ENCODE measurements around the gene LYL1.

The LYL1 gene

GRCh38 chr19:13056052-13056660 is 46.5 kb downstream of the LYL1 start:
- no peak for DNase-seq (ENCODE audit: low read depth, low spot score)
- Histone ChIP-seq H3K9ac (ENCODE audit: insufficient read length, low read depth) (peak overlapping the region; percentile 67), H3K4me3 (ENCODE audit: insufficient read length, low read depth) (peak overlapping the region; percentile 19), H3K27me3 (ENCODE audit: insufficient read depth, insufficient read length) (peaks cover 98% of the 10 kb centered on the region), H3K9me3 (ENCODE audit: insufficient read depth, low read length) (no peaks in the 10 kb centered on the region), H3K36me3 (ENCODE audit: insufficient read depth, insufficient read length, low read length) (no peaks in the 10 kb centered on the region), H3K4me1 (ENCODE audit: insufficient read depth, insufficient read length) (peaks cover 65% of the 10 kb centered on the region)
- no peak for TF ChIP-seq ZNF274 (IDR thresholded peaks at IDR 0.05; ENCODE audit: low read depth, low read length)
- no peak for TF ChIP-seq SUZ12 (IDR thresholded peaks at IDR 0.05; ENCODE audit: extremely low read depth, insufficient read depth, insufficient read length)
- no peak for TF ChIP-seq YY1 (IDR thresholded peaks at IDR 0.05; ENCODE audit: insufficient read depth, insufficient read length)

DNA sequence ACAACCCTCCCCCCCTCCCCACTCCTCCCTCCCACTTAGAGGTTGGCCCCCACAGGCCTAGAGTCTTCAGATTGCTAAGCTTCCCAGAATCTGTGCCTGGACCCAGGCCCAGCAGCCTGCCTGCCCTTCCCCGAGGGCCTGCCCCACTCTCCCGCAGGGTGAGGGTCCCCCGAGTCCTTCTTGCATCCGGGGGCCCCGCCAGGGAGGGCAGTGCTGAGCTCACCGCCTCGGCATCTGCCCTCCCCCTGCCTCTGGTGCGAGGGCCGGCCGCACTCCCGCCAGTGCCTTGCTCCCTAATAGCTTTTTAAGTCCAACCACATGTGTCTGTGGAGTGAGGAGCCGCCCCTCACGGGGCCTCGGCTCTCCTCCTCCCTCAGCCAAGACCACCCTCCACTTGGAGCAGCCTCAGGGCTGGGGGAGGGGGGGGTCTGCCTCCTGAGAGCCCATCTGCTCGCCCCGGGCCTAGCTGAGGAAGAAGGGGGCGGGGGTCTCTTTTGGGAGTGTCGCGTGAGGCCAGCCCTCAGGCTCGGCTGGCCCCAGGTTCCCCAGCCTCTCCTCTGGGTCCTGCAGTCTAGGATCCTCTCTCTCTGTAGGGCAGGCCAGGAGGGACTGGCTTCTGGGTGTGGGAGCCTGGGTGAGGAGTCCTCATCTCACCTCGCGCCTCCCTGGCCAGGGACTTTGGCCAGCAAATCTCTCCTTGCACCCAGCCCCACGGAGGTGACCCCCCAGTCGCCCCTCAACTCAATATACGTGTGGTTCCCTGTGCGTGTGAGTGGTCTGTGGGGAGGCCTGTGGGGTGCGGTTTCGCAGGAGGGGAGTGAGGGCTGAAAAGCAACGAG is 47.2 kb downstream of the LYL1 start:
- Histone ChIP-seq H3K9ac (ENCODE audit: insufficient read length, low read depth) (peak overlapping the region; percentile 67), H3K4me3 (ENCODE audit: insufficient read length, low read depth) (peak overlapping the region; percentile 19), H3K27me3 (ENCODE audit: insufficient read depth, insufficient read length) (peaks cover 98% of the 10 kb centered on the region), H3K36me3 (ENCODE audit: insufficient read depth, insufficient read length, low read length) (no peaks in the 10 kb centered on the region), H3K9me3 (ENCODE audit: insufficient read depth, low read length) (no peaks in the 10 kb centered on the region), H3K4me1 (ENCODE audit: insufficient read depth, insufficient read length) (peaks cover 69% of the 10 kb centered on the region)
- no peak for TF ChIP-seq ZNF274 (IDR thresholded peaks at IDR 0.05; ENCODE audit: low read depth, low read length)
- no peak for TF ChIP-seq SUZ12 (IDR thresholded peaks at IDR 0.05; ENCODE audit: extremely low read depth, insufficient read depth, insufficient read length)
- no peak for TF ChIP-seq YY1 (IDR thresholded peaks at IDR 0.05; ENCODE audit: insufficient read depth, insufficient read length)
- no peak for DNase-seq (ENCODE audit: low read depth, low spot score)

DNA sequence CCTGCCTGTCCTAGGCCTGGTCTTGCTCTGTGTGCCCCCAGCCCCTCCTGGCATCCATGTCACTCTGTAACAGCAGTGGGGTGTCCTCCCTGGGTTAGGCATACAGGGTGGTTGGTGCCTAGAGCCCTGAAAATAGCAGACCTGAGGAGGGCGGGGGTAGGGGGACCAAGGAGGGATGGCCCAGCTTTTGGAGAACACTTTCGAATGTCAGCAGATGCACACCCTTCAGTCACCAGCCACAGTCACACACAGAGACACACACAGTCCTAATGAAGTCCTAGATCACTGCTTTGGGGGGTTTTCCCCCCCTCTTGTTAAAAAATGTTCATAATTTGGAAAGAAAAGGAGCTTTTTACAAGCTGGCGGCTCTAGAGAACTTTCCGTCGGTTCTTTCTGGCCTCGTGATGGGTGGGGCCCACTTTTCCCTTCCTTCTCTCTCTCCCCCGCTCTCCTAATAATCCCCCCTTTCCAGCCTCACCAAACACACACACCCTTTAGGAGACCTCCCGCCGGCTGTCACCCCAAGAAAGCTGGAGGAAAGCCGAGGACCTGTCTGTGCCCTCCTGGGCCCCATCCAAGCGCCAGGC is 47.9 kb downstream of the LYL1 start:
- Histone ChIP-seq H3K27me3 (ENCODE audit: insufficient read depth, insufficient read length) (peaks cover 99% of the 10 kb centered on the region), H3K4me1 (ENCODE audit: insufficient read depth, insufficient read length) (peaks cover 63% of the 10 kb centered on the region), H3K36me3 (ENCODE audit: insufficient read depth, insufficient read length, low read length) (no peaks in the 10 kb centered on the region), H3K9me3 (ENCODE audit: insufficient read depth, low read length) (no peaks in the 10 kb centered on the region), H3K4me3 (ENCODE audit: insufficient read length, low read depth) (no peak overlapping the region), H3K9ac (ENCODE audit: insufficient read length, low read depth) (peak overlapping the region; percentile 50)
- TF ChIP-seq SUZ12 (IDR thresholded peaks at IDR 0.05; ENCODE audit: extremely low read depth, insufficient read depth, insufficient read length) (no peak), ZNF274 (IDR thresholded peaks at IDR 0.05; ENCODE audit: low read depth, low read length) (no peak), YY1 (IDR thresholded peaks at IDR 0.05; ENCODE audit: insufficient read depth, insufficient read length) (no peak)
- DNase-seq (ENCODE audit: low read depth, low spot score): no peak

DNA sequence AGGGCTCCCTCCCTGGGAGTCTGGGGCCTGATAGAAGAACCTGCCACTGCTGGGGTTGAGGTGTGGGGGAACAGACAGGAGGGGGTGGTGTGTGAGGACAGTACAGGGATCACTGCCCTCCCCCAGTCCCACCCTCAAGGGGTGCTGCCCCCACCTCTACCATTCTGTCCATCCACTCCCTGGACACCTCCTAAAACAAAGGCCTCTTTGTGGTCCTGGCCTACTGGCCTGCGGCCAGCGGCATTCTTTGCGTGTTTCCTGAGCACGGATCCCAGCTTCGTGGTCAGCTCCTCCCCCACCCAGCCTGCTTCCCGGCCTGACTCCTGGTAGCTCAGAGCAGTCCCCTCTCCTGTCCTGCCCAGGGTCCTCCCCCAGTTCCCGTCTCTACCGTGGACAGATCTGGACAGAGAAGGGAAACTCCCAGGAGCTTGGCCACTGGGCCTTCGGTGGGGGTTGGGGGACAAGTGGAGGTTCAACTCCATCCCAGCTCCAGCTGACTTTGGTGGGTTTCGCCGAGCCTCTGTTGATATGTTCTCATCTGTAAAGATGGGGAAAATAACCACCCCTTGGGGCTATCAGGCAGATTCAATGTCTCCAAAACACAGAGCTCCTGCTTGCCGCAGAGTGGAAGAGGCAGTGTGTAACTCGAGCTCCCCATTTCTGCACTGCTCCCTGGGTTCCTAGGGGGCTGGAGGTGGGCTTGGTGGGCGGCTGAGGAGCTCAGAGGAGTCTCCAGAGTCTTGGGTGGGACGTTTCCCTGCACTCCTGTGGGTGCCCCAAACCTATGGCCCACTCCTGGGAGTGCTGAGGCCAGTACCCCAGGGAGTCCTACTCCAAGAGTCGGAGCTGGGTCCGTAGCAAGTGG is 48.7 kb downstream of the LYL1 start:
- Histone ChIP-seq H3K36me3 (ENCODE audit: insufficient read depth, insufficient read length, low read length) (no peaks in the 10 kb centered on the region), H3K27me3 (ENCODE audit: insufficient read depth, insufficient read length) (peaks cover 99% of the 10 kb centered on the region), H3K4me3 (ENCODE audit: insufficient read length, low read depth) (no peak overlapping the region), H3K4me1 (ENCODE audit: insufficient read depth, insufficient read length) (peaks cover 59% of the 10 kb centered on the region), H3K9ac (ENCODE audit: insufficient read length, low read depth) (peak overlapping the region; percentile 50), H3K9me3 (ENCODE audit: insufficient read depth, low read length) (no peaks in the 10 kb centered on the region)
- no peak for DNase-seq (ENCODE audit: low read depth, low spot score)
- TF ChIP-seq YY1 (IDR thresholded peaks at IDR 0.05; ENCODE audit: insufficient read depth, insufficient read length): no peak
- no peak for TF ChIP-seq SUZ12 (IDR thresholded peaks at IDR 0.05; ENCODE audit: extremely low read depth, insufficient read depth, insufficient read length)
- no peak for TF ChIP-seq ZNF274 (IDR thresholded peaks at IDR 0.05; ENCODE audit: low read depth, low read length)

DNA sequence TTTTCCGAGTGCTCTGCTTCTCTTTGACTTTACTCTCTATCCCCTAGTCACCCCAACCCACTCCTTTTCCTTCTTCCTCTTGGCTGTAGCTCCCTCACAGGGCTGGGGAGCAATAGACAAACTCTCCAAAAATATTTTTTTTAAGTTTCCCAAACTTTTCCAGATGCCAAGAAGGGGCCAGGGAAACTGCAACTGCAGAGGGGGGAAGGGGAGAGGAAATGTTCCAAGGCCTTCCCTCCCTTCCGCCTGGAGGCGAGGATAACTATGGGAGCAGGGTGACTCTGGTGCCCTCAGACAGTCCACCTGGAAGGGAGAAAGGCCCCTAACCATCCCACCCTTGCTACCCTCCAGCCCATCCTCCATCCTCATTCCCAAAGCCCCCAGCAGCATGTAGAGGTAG is 49.4 kb downstream of the LYL1 start:
- no peak for DNase-seq (ENCODE audit: low read depth, low spot score)
- no peaks in the 10 kb centered on the region for H3K9me3 ChIP-seq (ENCODE audit: insufficient read depth, low read length)
- H3K4me1 ChIP-seq (ENCODE audit: insufficient read depth, insufficient read length): peaks cover 55% of the 10 kb centered on the region
- no peak overlapping the region for H3K9ac ChIP-seq (ENCODE audit: insufficient read length, low read depth)
- no peak for TF ChIP-seq SUZ12 (IDR thresholded peaks at IDR 0.05; ENCODE audit: extremely low read depth, insufficient read depth, insufficient read length)
- H3K4me3 ChIP-seq (ENCODE audit: insufficient read length, low read depth): no peak overlapping the region
- H3K27me3 ChIP-seq (ENCODE audit: insufficient read depth, insufficient read length): peaks cover 99% of the 10 kb centered on the region
- H3K36me3 ChIP-seq (ENCODE audit: insufficient read depth, insufficient read length, low read length): no peaks in the 10 kb centered on the region

- no peak for TF ChIP-seq YY1 (IDR thresholded peaks at IDR 0.05; ENCODE audit: insufficient read depth, insufficient read length)
- Histone ChIP-seq H3K27me3 (ENCODE audit: insufficient read depth, insufficient read length) (peaks cover 99% of the 10 kb centered on the region), H3K9ac (ENCODE audit: insufficient read length, low read depth) (no peak overlapping the region), H3K36me3 (ENCODE audit: insufficient read depth, insufficient read length, low read length) (no peaks in the 10 kb centered on the region), H3K4me1 (ENCODE audit: insufficient read depth, insufficient read length) (peaks cover 55% of the 10 kb centered on the region), H3K4me3 (ENCODE audit: insufficient read length, low read depth) (no peak overlapping the region), H3K9me3 (ENCODE audit: insufficient read depth, low read length) (no peaks in the 10 kb centered on the region)
- DNase-seq (ENCODE audit: low read depth, low spot score): no peak
Observed at GRCh38 chr19:13052447-13053175, 50.0 kb downstream of the LYL1 start.

Data from NT2/D1 (cell line).